Kidney epithelial cell (primary cell): ENCODE results near the gene SRGAP1. TPM values are rescaled to one million over a fixed set of nuclear protein-coding genes. Genes with fewer than 3 reads are reported as not detected.

Experiments
- DNase-seq: peaks from one replicate; pipeline ENCODE4 v3.0.0-alpha.2; 2010; ENCODE audit warnings: low read depth
- H3K27me3 ChIP-seq: 2 replicates; pipeline ENCODE4 v1.6.0; 2011; ENCODE audit warnings: low read length; ENCODE audit not compliant: control insufficient read depth, insufficient read depth
- H3K36me3 ChIP-seq: 2 replicates; pipeline ENCODE4 v1.5.1; 2011; ENCODE audit warnings: low read length; ENCODE audit not compliant: control insufficient read depth, insufficient read depth
- H3K4me3 ChIP-seq: 2 replicates; pipeline ENCODE4 v1.5.1; 2011; ENCODE audit warnings: low read depth, mild to moderate bottlenecking, control low read depth, low read length
- total RNA-seq: library from RNA; depleted of rRNA; stranded (reverse); fragments of >200 nt; gene quantifications from 2 replicates; pipeline ENCODE4 v1.2.3, GENCODE V29; 2015
- TF ChIP-seq, protein P1 (sequence below): IDR thresholded peaks from 2 replicates; pipeline ENCODE4 v1.5.1; 2011; ENCODE audit warnings: mild to moderate bottlenecking, moderate library complexity, low read length, control low read depth, inconsistent platforms; ENCODE audit not compliant: insufficient read depth, poor library complexity, severe bottlenecking

SRGAP1 gene
- total RNA-seq, 1 donor from 2014 or later = 28.9 TPM

DNA sequence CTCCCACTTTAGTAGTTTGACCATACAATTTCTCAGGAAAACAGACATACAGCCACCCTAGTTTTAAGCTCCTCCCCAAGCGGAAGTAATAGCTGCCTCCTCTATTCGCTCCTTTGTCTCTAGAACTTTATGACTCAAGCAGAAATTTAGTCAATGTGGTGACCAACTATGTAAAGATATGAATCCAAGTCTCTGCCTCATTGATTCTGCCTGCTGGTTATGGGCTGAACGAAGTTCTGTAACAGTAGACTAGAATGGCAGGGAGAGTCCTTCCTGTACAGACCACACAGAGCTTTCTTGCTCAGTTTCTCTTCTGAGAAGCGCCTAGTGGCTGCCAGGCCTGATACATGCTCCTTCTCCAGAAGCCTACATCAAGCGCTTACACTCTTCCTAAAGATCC lies 358.5 kb downstream of the SRGAP1 start:
- Histone ChIP-seq H3K27me3 (no peaks in the 10 kb centered on the region), H3K36me3 (no peaks in the 10 kb centered on the region), H3K4me3 (no peak overlapping the region)
- TF ChIP-seq, protein P1, sequence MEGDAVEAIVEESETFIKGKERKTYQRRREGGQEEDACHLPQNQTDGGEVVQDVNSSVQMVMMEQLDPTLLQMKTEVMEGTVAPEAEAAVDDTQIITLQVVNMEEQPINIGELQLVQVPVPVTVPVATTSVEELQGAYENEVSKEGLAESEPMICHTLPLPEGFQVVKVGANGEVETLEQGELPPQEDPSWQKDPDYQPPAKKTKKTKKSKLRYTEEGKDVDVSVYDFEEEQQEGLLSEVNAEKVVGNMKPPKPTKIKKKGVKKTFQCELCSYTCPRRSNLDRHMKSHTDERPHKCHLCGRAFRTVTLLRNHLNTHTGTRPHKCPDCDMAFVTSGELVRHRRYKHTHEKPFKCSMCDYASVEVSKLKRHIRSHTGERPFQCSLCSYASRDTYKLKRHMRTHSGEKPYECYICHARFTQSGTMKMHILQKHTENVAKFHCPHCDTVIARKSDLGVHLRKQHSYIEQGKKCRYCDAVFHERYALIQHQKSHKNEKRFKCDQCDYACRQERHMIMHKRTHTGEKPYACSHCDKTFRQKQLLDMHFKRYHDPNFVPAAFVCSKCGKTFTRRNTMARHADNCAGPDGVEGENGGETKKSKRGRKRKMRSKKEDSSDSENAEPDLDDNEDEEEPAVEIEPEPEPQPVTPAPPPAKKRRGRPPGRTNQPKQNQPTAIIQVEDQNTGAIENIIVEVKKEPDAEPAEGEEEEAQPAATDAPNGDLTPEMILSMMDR = no peak
- no peak for DNase-seq

DNA sequence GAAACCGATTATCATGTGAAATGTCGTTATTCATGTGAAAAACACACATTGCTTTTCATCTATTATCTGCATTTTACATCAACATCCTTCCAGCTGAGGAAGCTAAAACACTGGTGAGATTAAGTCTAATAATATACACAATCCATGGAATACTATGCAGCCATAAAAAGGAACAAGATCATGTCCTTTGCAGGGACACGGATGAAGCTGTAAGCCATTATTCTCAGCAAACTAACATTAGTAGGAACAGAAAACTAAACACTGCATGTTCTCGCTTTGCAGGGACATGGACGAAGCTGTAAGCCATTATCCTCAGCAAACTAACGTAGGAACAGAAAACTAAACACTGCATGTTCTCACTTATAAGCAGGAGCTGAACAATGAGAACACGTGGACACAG lies 359.3 kb downstream of the SRGAP1 start:
- Histone ChIP-seq H3K4me3 (no peak overlapping the region), H3K36me3 (no peaks in the 10 kb centered on the region), H3K27me3 (no peaks in the 10 kb centered on the region)
- TF ChIP-seq, protein P1 = no peak
- DNase-seq = no peak

DNA sequence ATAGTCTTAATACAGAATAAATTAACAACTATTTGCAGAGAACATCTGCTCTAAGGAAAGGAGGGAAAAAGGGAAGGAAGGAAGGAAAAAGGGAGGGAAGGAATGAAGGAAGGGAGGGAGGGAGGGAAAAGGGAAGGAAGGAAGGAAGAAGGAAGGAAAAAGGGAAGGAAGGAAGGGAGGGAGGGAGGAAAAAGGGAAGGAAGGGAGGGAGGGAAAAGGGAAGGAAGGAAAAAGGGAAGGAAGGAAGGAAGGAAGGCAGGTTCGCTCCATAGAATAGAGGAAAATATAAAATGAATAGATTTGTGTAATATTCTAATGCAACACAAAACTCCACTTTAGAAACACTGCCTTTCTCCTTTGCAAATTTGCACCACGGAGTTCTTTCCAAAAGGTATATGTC lies 361.0 kb downstream of the SRGAP1 start:
- H3K36me3 ChIP-seq = no peaks in the 10 kb centered on the region
- no peaks in the 10 kb centered on the region for H3K27me3 ChIP-seq
- TF ChIP-seq, protein P1 = no peak
- no peak for DNase-seq
- H3K4me3 ChIP-seq = no peak overlapping the region

DNA sequence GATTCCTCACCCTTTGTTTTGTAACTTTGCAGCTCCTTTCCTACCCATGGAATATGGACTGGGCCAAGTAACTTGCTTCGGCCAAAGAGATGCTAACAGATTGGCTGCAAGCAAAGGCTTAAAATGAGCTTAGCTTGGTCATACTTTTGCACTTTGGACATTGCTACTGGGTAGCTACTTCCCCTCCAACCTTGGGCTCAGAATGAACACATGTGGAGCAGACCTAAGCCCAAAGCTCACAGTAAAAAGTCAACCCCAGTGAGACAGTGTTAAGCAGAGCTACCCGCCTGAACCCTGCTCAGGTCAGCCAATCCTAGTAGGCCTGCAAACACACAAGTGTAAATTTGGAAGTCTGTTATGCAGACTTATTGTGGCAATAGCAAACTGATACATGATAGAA lies 363.0 kb downstream of the SRGAP1 start:
- TF ChIP-seq, protein P1 = no peak
- Histone ChIP-seq H3K36me3 (no peaks in the 10 kb centered on the region), H3K4me3 (no peak overlapping the region), H3K27me3 (no peaks in the 10 kb centered on the region)
- DNase-seq = no peak

Other genes with a start within 250 kb of the SRGAP1 start
- gene DPY19L2, start 176.2 kb upstream of the SRGAP1 start, total RNA-seq = 5.8 and 6.7 TPM in 2 replicates
- gene RXYLT1, start 64.8 kb upstream of the SRGAP1 start, total RNA-seq = 21.1 and 22.5 TPM in 2 replicates